Activated CD8-positive, alpha-beta memory T cell treated with anti-CD3 and anti-CD28 coated beads, Interleukin-2, amount 50 U/mL, for 24 hours (primary cell): ENCODE data around the gene EYA4.
"Not testable (repeated sequence)": the region's sequence is repeated elsewhere in the genome, so short reads cannot be mapped to it uniquely, and the experiment has no call there.

Experiments used
- DNase-seq: peaks from one replicate; pipeline ENCODE4 v3.0.0-alpha.2; 2020; ENCODE audit errors: extremely low read depth

EYA4 gene

GRCh38 chr6:133528566-133528965 is 287.4 kb downstream of the EYA4 start:
- no peak for DNase-seq

GRCh38 chr6:133532908-133533307 is 291.8 kb downstream of the EYA4 start:
- no peak for DNase-seq

GRCh38 chr6:133539502-133540259 is 298.5 kb downstream of the EYA4 start:
- DNase-seq: no peak

GRCh38 chr6:133540361-133540760 is 299.2 kb downstream of the EYA4 start:
- no peak for DNase-seq

- DNase-seq: no peak
These were observed 299.9 kb downstream of the EYA4 start for GRCh38 chr6:133541040-133541439.

GRCh38 chr6:133542056-133542821 is 301.1 kb downstream of the EYA4 start:
- no peak for DNase-seq

GRCh38 chr6:133544419-133544818 is 303.3 kb downstream of the EYA4 start:
- DNase-seq: no peak

- no peak for DNase-seq
These were observed 304.9 kb downstream of the EYA4 start for GRCh38 chr6:133546098-133546497.

- DNase-seq: no peak
These were observed 306.0 kb downstream of the EYA4 start for GRCh38 chr6:133547136-133547535.

- no peak for DNase-seq
These were observed 307.4 kb downstream of the EYA4 start for GRCh38 chr6:133548423-133549159.

- DNase-seq: no peak
These were observed 308.2 kb downstream of the EYA4 start for GRCh38 chr6:133549371-133549801.

GRCh38 chr6:133550026-133550425 is 308.9 kb downstream of the EYA4 start:
- DNase-seq: no peak

GRCh38 chr6:133551436-133551835 is 310.3 kb downstream of the EYA4 start:
- no peak for DNase-seq

GRCh38 chr6:133551847-133552341 is 310.7 kb downstream of the EYA4 start:
- no peak for DNase-seq

- no peak for DNase-seq
These were observed 312.5 kb downstream of the EYA4 start for GRCh38 chr6:133553652-133554051.

GRCh38 chr6:133554121-133554520 is 313.0 kb downstream of the EYA4 start:
- DNase-seq: not testable (repeated sequence)

GRCh38 chr6:133555685-133556084 is 314.5 kb downstream of the EYA4 start:
- no peak for DNase-seq

- no peak for DNase-seq
These were observed 318.8 kb downstream of the EYA4 start for GRCh38 chr6:133559926-133560325.

- DNase-seq: no peak
These were observed 326.5 kb downstream of the EYA4 start for GRCh38 chr6:133567636-133568035.

GRCh38 chr6:133568970-133569889 is 328.1 kb downstream of the EYA4 start:
- DNase-seq: no peak

- DNase-seq: no peak
These were observed 330.5 kb downstream of the EYA4 start for GRCh38 chr6:133571681-133572080.
